Measurements from ENCODE around the gene P2RY6. TPM values are rescaled to one million over a fixed set of nuclear protein-coding genes. Genes with fewer than 3 reads are reported as not detected.
A peak's percentile ranks its signal among the peaks of the same experiment; 100 is the strongest.

P2RY6 gene
- total RNA-seq, 2 donors from 2014 or later: 0.31 to 0.37 TPM

DNA sequence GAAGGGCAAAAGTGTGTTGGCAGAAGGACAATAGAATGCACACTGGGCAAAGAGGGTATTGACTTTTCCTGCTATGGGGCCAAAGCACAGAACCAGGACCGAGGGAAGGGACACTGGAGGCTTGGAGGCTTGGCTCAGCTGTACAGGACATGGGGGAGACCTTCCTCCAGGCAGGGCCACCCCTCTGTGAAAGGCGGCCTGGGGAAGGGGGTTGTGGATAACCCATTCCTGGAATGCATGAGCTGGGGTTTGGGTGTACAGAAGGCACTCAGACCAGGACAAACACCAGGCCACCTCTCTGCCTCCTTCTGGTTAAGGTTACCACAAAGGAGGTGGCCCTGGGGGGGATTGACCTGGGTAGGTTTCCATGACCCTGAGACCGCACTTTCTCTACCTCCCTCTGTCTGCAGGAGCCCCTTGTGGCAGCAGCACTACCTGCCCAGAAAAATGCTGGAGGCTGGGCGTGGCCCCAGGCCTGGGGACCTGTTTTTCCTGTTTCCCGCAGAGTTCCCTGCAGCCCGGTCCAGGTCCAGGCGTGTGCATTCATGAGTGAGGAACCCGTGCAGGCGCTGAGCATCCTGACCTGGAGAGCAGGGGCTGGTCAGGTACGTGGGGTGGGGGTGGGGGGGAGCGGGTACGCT is 44.4 kb upstream of the P2RY6 start:
- Histone ChIP-seq H3K36me3 (ENCODE audit: control insufficient read depth, insufficient read depth, low read length) (no peaks in the 10 kb centered on the region), H3K4me1 (ENCODE audit: control insufficient read depth, insufficient read depth, low read length) (peaks cover 8% of the 10 kb centered on the region), H3K4me3 (ENCODE audit: low read length) (no peak overlapping the region), H3K9ac (ENCODE audit: extremely low read depth, low read length, poor library complexity, severe bottlenecking) (no peak overlapping the region), H3K27ac (ENCODE audit: low read depth, low read length) (no peak overlapping the region), H3K27me3 (ENCODE audit: control insufficient read depth, insufficient read depth, low read length, poor library complexity, severe bottlenecking) (peaks cover 6% of the 10 kb centered on the region), H3K9me3 (ENCODE audit: control insufficient read depth, low read length) (no peaks in the 10 kb centered on the region)
- peak; percentile 93 for DNase-seq
- H3K4me1 Mint-ChIP-seq: peaks cover 26% of the 10 kb centered on the region
- H3K36me3 Mint-ChIP-seq (ENCODE audit: low read depth): no peaks in the 10 kb centered on the region
- TF ChIP-seq, protein P1, sequence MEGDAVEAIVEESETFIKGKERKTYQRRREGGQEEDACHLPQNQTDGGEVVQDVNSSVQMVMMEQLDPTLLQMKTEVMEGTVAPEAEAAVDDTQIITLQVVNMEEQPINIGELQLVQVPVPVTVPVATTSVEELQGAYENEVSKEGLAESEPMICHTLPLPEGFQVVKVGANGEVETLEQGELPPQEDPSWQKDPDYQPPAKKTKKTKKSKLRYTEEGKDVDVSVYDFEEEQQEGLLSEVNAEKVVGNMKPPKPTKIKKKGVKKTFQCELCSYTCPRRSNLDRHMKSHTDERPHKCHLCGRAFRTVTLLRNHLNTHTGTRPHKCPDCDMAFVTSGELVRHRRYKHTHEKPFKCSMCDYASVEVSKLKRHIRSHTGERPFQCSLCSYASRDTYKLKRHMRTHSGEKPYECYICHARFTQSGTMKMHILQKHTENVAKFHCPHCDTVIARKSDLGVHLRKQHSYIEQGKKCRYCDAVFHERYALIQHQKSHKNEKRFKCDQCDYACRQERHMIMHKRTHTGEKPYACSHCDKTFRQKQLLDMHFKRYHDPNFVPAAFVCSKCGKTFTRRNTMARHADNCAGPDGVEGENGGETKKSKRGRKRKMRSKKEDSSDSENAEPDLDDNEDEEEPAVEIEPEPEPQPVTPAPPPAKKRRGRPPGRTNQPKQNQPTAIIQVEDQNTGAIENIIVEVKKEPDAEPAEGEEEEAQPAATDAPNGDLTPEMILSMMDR (conservative IDR thresholded peaks at IDR 0.05): peak; percentile 67
- H3K9me3 Mint-ChIP-seq: no peaks in the 10 kb centered on the region
- peaks cover 19% of the 10 kb centered on the region for H3K27me3 Mint-ChIP-seq (ENCODE audit: insufficient read depth)
- H3K27ac Mint-ChIP-seq: no peak overlapping the region
- 73 to 76% methylated on average over 3 to 12 of the region's 12 CpGs for WGBS, 2 experiments (ENCODE audit: insufficient coverage in 1 of 2, insufficient read length in 1 of 2)
- no peak overlapping the region for H3K4me3 Mint-ChIP-seq

DNA sequence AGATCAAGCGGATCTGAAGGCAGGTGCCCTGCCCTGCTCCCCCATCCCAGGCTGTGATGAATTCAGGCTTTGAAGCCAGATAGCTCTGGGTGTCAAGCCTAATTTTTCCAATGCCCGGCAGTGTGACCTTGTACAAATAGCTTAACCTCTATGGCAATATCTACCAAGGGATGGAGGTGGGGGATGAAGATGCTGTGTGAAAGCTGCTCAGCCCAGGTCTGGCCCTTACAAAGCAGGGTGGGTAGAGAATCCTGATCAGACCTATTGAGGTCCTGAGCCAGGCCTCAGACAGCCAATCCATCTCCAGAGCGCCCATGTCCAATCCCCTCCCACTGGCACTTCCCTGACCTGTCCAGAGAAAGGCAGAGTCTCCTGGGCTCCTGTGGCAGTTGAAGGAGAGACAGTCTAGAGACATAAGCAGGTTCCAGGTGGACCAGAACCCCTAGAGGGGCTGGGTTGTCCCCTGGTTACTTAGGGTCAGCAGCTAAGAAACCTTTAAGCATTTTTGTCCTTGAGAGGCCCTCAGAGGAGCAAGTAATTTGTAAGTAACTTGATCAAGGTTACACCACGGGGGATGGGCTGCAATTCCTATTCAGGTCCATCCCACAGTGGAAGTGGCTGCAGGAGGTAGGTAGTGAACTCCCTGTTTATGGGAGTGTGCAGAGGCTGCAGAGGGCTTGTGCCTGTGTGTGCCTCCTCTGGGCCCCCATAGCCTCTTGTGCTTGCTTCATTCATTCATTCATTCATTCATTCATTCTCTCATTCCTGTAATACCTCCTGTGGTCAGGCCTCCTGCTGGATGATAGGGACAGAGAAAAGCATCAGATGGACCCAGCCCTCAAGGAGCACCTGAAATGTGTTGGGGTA is 43.6 kb upstream of the P2RY6 start:
- TF ChIP-seq, protein P1 (conservative IDR thresholded peaks at IDR 0.05): no peak
- Histone ChIP-seq H3K27ac (ENCODE audit: low read depth, low read length) (no peak overlapping the region), H3K4me3 (ENCODE audit: low read length) (no peak overlapping the region), H3K36me3 (ENCODE audit: control insufficient read depth, insufficient read depth, low read length) (no peaks in the 10 kb centered on the region), H3K4me1 (ENCODE audit: control insufficient read depth, insufficient read depth, low read length) (peaks cover 8% of the 10 kb centered on the region), H3K9me3 (ENCODE audit: control insufficient read depth, low read length) (no peaks in the 10 kb centered on the region), H3K9ac (ENCODE audit: extremely low read depth, low read length, poor library complexity, severe bottlenecking) (no peak overlapping the region), H3K27me3 (ENCODE audit: control insufficient read depth, insufficient read depth, low read length, poor library complexity, severe bottlenecking) (peaks cover 5% of the 10 kb centered on the region)
- H3K27ac Mint-ChIP-seq: no peak overlapping the region
- H3K4me3 Mint-ChIP-seq: no peak overlapping the region
- 92 to 93% methylated on average over 3 to 4 of the region's 4 CpGs for WGBS, 2 experiments (ENCODE audit: insufficient coverage in 1 of 2, insufficient read length in 1 of 2)
- peak; percentile 49 for DNase-seq
- no peaks in the 10 kb centered on the region for H3K36me3 Mint-ChIP-seq (ENCODE audit: low read depth)
- H3K27me3 Mint-ChIP-seq (ENCODE audit: insufficient read depth): peaks cover 14% of the 10 kb centered on the region
- H3K9me3 Mint-ChIP-seq: no peaks in the 10 kb centered on the region
- H3K4me1 Mint-ChIP-seq: peaks cover 26% of the 10 kb centered on the region

DNA sequence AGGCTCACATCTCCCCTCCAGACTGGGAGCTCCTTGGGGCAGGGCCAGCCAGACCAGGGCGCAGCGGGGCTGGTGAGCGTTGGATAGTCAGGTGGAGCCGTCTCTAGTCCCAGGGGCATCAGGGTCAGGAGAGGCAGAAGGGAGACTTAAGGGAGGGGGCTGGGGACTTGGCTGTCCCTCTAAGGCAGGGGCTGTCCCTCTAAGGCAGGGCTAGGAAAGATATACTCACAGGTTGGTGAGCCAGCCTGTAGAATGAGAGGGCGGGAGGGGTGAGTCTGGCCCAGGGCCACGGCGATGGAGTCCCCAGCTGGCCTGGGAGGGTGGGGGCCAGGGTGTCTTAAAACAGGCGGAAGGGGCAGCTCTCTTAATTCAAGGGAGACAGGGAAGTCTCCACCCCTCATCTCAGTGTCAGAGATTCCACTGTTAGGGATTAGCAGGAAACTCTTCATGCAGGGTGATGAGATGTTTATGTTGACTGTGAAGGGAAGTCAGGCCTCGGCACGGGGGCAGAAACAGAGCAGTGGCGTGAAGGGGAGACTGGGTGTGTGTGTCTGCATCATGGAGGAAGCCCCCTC is 42.7 kb upstream of the P2RY6 start:
- H3K27me3 ChIP-seq (ENCODE audit: control insufficient read depth, insufficient read depth, low read length, poor library complexity, severe bottlenecking): no peaks in the 10 kb centered on the region
- TF ChIP-seq, protein P1 (conservative IDR thresholded peaks at IDR 0.05): no peak
- H3K27ac ChIP-seq (ENCODE audit: low read depth, low read length): no peak overlapping the region
- H3K36me3 ChIP-seq (ENCODE audit: control insufficient read depth, insufficient read depth, low read length): no peaks in the 10 kb centered on the region
- Mint-ChIP-seq H3K4me3 (no peak overlapping the region), H3K27me3 (ENCODE audit: insufficient read depth) (peaks cover 8% of the 10 kb centered on the region), H3K9me3 (no peaks in the 10 kb centered on the region), H3K36me3 (ENCODE audit: low read depth) (no peaks in the 10 kb centered on the region), H3K27ac (peak overlapping the region; percentile 85), H3K4me1 (peaks cover 26% of the 10 kb centered on the region)
- no peak overlapping the region for H3K4me3 ChIP-seq (ENCODE audit: low read length)
- DNase-seq: peak; percentile 65
- no peak overlapping the region for H3K9ac ChIP-seq (ENCODE audit: extremely low read depth, low read length, poor library complexity, severe bottlenecking)
- peaks cover 8% of the 10 kb centered on the region for H3K4me1 ChIP-seq (ENCODE audit: control insufficient read depth, insufficient read depth, low read length)
- WGBS, 2 experiments (ENCODE audit: insufficient coverage in 1 of 2, insufficient read length in 1 of 2): 84 to 88% methylated on average over 3 to 11 of the region's 11 CpGs
- no peaks in the 10 kb centered on the region for H3K9me3 ChIP-seq (ENCODE audit: control insufficient read depth, low read length)
